ENCODE measurements around the gene RCC2.
"Not testable (repeated sequence)": the region's sequence is repeated elsewhere in the genome, so short reads cannot be mapped to it uniquely, and the experiment has no call there.

The RCC2 gene

DNA sequence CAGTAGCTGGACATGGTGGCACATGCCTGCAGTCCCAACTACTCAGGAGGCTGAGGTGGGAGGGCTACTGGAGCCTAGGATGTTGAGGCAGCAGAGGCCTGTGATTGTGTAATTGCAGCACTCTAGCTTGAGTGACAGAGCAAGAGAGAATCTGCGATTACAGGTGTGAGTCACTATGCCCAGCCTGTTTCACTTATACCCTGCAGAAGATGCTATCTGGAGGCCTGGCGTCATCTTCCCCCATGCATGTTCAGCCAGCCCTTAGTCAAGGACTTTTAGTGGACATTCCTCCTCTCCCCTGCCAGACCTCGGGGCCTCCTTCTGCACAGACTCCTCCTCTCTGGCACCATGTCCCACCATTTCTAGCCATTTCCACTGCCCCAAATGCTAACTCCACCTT is 36.3 kb upstream of the RCC2 start:
- no peaks in the 10 kb centered on the region for H3K27me3 ChIP-seq (ENCODE audit: insufficient read depth, low read length, poor library complexity)
- no peak overlapping the region for H3K9ac ChIP-seq (ENCODE audit: low read length)
- no peak overlapping the region for H2BK5ac ChIP-seq (ENCODE audit: low read length)
- no peak overlapping the region for H2BK15ac ChIP-seq (replicated peaks; ENCODE audit: low read depth)
- no peak overlapping the region for H3K4me3 ChIP-seq (ENCODE audit: low read length)
- H3K56ac ChIP-seq (ENCODE audit: low read length) = peak overlapping the region; percentile 73
- H3K4me1 ChIP-seq (ENCODE audit: control insufficient read depth, low read depth, low read length) = peaks cover 5% of the 10 kb centered on the region
- H4K8ac ChIP-seq (ENCODE audit: low read depth, low read length) = no peak overlapping the region
- H2AK5ac ChIP-seq (ENCODE audit: low read length) = peak overlapping the region; percentile 30
- H2BK120ac ChIP-seq (ENCODE audit: low read depth, low read length) = no peak overlapping the region
- no peak overlapping the region for H3K18ac ChIP-seq (ENCODE audit: low read length)
- H3K4me2 ChIP-seq (ENCODE audit: low read length) = no peak overlapping the region
- H4K5ac ChIP-seq (ENCODE audit: low read length) = peak overlapping the region; percentile 71
- H3K4ac ChIP-seq (ENCODE audit: low read depth, low read length) = no peak overlapping the region
- no CpG with 5 or more reads among the region's 3 CpGs for WGBS (ENCODE audit: extremely low coverage, insufficient coverage, low lambda C conversion rate)
- DNase-seq = no peak
- H3K79me1 ChIP-seq (ENCODE audit: low read length) = no peaks in the 10 kb centered on the region
- no peak overlapping the region for H3K23ac ChIP-seq (ENCODE audit: low read length)
- no peak overlapping the region for H3K27ac ChIP-seq (ENCODE audit: low read depth, low read length)
- no peaks in the 10 kb centered on the region for H3K79me2 ChIP-seq (ENCODE audit: control insufficient read depth, insufficient read depth, low read length)
- no peaks in the 10 kb centered on the region for H3K36me3 ChIP-seq (ENCODE audit: control insufficient read depth, insufficient read depth, low read length)

DNA sequence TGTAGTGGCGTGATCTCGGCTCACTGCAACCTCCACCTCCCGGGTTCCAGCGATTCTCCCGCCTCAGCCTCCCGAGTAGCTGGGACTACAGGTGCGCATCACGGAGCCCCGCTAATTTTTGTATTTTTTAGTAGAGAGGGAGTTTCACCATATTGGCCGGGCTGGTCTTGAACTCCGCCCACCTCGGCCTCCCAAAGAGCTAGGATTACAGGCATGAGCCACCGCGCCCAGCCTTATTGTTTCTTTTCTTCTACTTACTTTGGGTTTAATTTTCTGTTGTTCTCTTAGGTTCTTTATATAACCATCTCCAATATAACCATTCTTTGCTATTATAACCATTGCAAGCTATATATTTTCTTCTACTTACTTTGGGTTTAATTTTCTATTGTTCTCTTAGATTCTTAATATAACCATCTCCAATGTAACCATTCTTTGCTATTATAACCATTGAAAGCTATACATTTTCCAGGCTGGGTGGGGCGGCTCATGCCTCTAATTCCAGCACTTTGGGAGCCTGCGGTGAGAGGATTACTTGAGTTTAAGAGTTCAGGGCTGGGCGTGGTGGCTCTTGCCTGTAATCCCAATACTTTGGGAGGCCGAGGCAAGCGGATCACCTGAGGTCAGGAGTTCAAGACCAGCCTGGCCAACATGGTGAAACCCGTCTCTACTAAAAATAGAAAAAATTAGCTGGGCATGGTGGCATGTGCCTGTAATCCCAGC is 35.5 kb upstream of the RCC2 start:
- not testable (repeated sequence) for H3K4ac ChIP-seq (ENCODE audit: low read depth, low read length); H2AK5ac ChIP-seq (ENCODE audit: low read length); H2BK15ac ChIP-seq (replicated peaks; ENCODE audit: low read depth); H2BK120ac ChIP-seq (ENCODE audit: low read depth, low read length); H3K56ac ChIP-seq (ENCODE audit: low read length); H3K4me2 ChIP-seq (ENCODE audit: low read length); H3K27me3 ChIP-seq (ENCODE audit: insufficient read depth, low read length, poor library complexity); H3K79me2 ChIP-seq (ENCODE audit: control insufficient read depth, insufficient read depth, low read length); H4K5ac ChIP-seq (ENCODE audit: low read length); H3K36me3 ChIP-seq (ENCODE audit: control insufficient read depth, insufficient read depth, low read length); H3K4me3 ChIP-seq (ENCODE audit: low read length); H3K27ac ChIP-seq (ENCODE audit: low read depth, low read length); H4K8ac ChIP-seq (ENCODE audit: low read depth, low read length); DNase-seq; H3K18ac ChIP-seq (ENCODE audit: low read length); H3K23ac ChIP-seq (ENCODE audit: low read length); H3K79me1 ChIP-seq (ENCODE audit: low read length); H2BK5ac ChIP-seq (ENCODE audit: low read length); H3K4me1 ChIP-seq (ENCODE audit: control insufficient read depth, low read depth, low read length); H3K9ac ChIP-seq (ENCODE audit: low read length)
- WGBS (ENCODE audit: extremely low coverage, insufficient coverage, low lambda C conversion rate) = no CpG with 5 or more reads among the region's 20 CpGs

DNA sequence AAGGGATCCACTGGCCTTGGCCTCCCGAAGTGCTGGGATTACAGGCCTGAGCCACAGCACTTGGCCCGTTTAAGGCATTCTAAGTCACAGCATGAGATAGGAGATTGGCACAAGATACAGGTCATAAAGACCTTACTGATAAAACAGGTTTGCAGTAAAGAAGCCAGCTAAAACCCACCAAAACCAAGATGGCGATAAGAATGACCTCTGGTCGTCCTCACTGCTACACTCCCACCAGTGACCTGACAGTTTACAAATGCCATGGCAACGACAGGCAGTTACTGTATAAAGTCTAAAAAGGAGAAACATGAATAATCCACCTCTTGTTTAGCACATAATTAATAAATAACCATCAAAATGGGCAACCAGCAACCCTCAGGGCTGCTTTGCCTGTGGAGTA is 33.3 kb upstream of the RCC2 start:
- WGBS (ENCODE audit: extremely low coverage, insufficient coverage, low lambda C conversion rate) = no CpG with 5 or more reads among the region's 5 CpGs
- Histone ChIP-seq H3K4me1 (ENCODE audit: control insufficient read depth, low read depth, low read length) (peaks cover 7% of the 10 kb centered on the region), H3K4ac (ENCODE audit: low read depth, low read length) (no peak overlapping the region), H2BK15ac (replicated peaks; ENCODE audit: low read depth) (no peak overlapping the region), H3K4me3 (ENCODE audit: low read length) (no peak overlapping the region), H3K56ac (ENCODE audit: low read length) (no peak overlapping the region), H2AK5ac (ENCODE audit: low read length) (no peak overlapping the region), H2BK120ac (ENCODE audit: low read depth, low read length) (no peak overlapping the region), H3K79me1 (ENCODE audit: low read length) (no peaks in the 10 kb centered on the region), H3K4me2 (ENCODE audit: low read length) (no peak overlapping the region), H4K8ac (ENCODE audit: low read depth, low read length) (no peak overlapping the region), H4K5ac (ENCODE audit: low read length) (no peak overlapping the region), H3K9ac (ENCODE audit: low read length) (no peak overlapping the region), H3K23ac (ENCODE audit: low read length) (no peak overlapping the region), H3K79me2 (ENCODE audit: control insufficient read depth, insufficient read depth, low read length) (no peaks in the 10 kb centered on the region), H3K27me3 (ENCODE audit: insufficient read depth, low read length, poor library complexity) (no peaks in the 10 kb centered on the region), H3K27ac (ENCODE audit: low read depth, low read length) (no peak overlapping the region), H2BK5ac (ENCODE audit: low read length) (no peak overlapping the region), H3K18ac (ENCODE audit: low read length) (no peak overlapping the region), H3K36me3 (ENCODE audit: control insufficient read depth, insufficient read depth, low read length) (no peaks in the 10 kb centered on the region)
- no peak for DNase-seq

DNA sequence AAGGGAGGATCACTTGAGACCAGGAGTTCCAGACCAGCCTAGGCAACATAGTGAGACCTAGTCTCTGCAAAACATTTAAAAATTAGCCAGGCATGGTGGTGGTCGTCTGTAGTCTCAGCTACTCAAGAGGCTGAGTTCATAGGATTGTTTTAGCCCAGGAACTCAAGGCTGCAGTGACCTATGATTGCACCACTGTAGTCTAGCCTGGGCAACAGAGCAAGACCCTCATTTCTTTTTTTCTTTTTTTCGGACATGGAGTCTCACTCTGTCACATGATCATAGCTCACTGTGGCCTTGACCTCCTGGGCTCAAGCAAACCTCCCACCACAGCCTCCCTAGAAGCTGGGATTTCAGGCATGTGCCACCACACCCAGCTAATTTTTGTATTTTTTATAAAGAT is 31.9 kb upstream of the RCC2 start:
- Histone ChIP-seq H3K18ac (ENCODE audit: low read length) (no peak overlapping the region), H3K4me2 (ENCODE audit: low read length) (no peak overlapping the region), H4K5ac (ENCODE audit: low read length) (no peak overlapping the region), H2BK120ac (ENCODE audit: low read depth, low read length) (no peak overlapping the region), H2AK5ac (ENCODE audit: low read length) (no peak overlapping the region), H2BK15ac (replicated peaks; ENCODE audit: low read depth) (no peak overlapping the region), H3K9ac (ENCODE audit: low read length) (no peak overlapping the region), H4K8ac (ENCODE audit: low read depth, low read length) (no peak overlapping the region), H3K27me3 (ENCODE audit: insufficient read depth, low read length, poor library complexity) (no peaks in the 10 kb centered on the region), H3K4me3 (ENCODE audit: low read length) (no peak overlapping the region), H3K27ac (ENCODE audit: low read depth, low read length) (no peak overlapping the region), H3K79me1 (ENCODE audit: low read length) (no peaks in the 10 kb centered on the region), H2BK5ac (ENCODE audit: low read length) (no peak overlapping the region), H3K23ac (ENCODE audit: low read length) (no peak overlapping the region), H3K56ac (ENCODE audit: low read length) (no peak overlapping the region), H3K4ac (ENCODE audit: low read depth, low read length) (no peak overlapping the region), H3K79me2 (ENCODE audit: control insufficient read depth, insufficient read depth, low read length) (no peaks in the 10 kb centered on the region), H3K4me1 (ENCODE audit: control insufficient read depth, low read depth, low read length) (peaks cover 7% of the 10 kb centered on the region), H3K36me3 (ENCODE audit: control insufficient read depth, insufficient read depth, low read length) (no peaks in the 10 kb centered on the region)
- no peak for DNase-seq
- WGBS (ENCODE audit: extremely low coverage, insufficient coverage, low lambda C conversion rate) = no CpG with 5 or more reads among the region's 2 CpGs

DNA sequence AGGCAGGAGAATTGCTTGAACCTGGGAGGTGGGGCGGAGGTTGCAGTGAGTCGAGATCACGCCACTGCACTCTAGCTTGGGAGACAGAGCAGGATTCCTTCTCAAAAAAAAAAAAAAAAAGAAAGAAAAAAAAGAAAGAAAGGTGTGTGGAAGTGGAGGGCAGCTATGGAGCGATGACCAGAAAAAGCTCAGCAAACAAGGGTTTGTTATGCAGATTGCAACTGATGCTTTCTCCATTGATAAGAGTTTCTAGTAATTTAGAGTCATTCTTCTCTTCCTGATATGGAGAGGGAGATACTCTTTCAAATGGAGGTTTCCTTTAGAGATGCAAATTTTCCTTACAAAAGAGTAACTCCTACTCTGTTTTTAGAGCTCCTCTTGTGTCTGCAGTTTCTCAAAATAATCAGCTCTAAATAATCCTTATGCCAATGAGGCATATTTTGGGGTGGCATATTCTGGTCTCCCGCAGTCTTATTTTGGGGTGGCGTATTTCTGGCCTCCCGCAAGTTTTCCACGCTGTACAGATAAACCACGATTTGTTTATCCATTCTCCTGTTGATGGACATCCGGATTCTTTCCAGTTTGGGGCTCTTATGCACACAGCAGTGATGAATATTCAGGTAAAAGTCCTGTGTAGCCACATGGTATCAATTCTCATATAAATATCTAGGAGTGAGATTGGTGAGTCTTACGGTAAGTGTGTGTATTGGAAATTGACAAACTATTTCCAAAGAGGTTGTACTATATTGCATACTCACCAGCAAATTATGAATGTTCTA is 30.7 kb upstream of the RCC2 start:
- Histone ChIP-seq H3K9ac (ENCODE audit: low read length) (peak overlapping the region; percentile 10), H3K4ac (ENCODE audit: low read depth, low read length) (no peak overlapping the region), H3K18ac (ENCODE audit: low read length) (peak overlapping the region; percentile 47), H3K79me2 (ENCODE audit: control insufficient read depth, insufficient read depth, low read length) (no peaks in the 10 kb centered on the region), H4K8ac (ENCODE audit: low read depth, low read length) (no peak overlapping the region), H3K23ac (ENCODE audit: low read length) (no peak overlapping the region), H3K36me3 (ENCODE audit: control insufficient read depth, insufficient read depth, low read length) (no peaks in the 10 kb centered on the region), H3K56ac (ENCODE audit: low read length) (peak overlapping the region; percentile 62), H2BK120ac (ENCODE audit: low read depth, low read length) (no peak overlapping the region), H3K27ac (ENCODE audit: low read depth, low read length) (peak overlapping the region; percentile 85), H2BK15ac (replicated peaks; ENCODE audit: low read depth) (no peak overlapping the region), H4K5ac (ENCODE audit: low read length) (no peak overlapping the region), H2BK5ac (ENCODE audit: low read length) (peak overlapping the region; percentile 73), H3K4me2 (ENCODE audit: low read length) (no peak overlapping the region), H3K79me1 (ENCODE audit: low read length) (no peaks in the 10 kb centered on the region), H3K4me1 (ENCODE audit: control insufficient read depth, low read depth, low read length) (peaks cover 2% of the 10 kb centered on the region), H2AK5ac (ENCODE audit: low read length) (no peak overlapping the region), H3K4me3 (ENCODE audit: low read length) (no peak overlapping the region), H3K27me3 (ENCODE audit: insufficient read depth, low read length, poor library complexity) (no peaks in the 10 kb centered on the region)
- no CpG with 5 or more reads among the region's 11 CpGs for WGBS (ENCODE audit: extremely low coverage, insufficient coverage, low lambda C conversion rate)
- peak; percentile 82 for DNase-seq
